Endodermal cell (in vitro differentiated cells): ENCODE results near the gene TULP4. TPM values are rescaled to one million over a fixed set of nuclear protein-coding genes. Genes with fewer than 3 reads are reported as not detected.

ENCODE experiments used
- DNase-seq: peaks from one replicate; pipeline ENCODE4 v3.0.0-alpha.2; 2017
- H3K27ac ChIP-seq: 2 replicates; pipeline ENCODE4 v1.5.1; 2013; ENCODE audit warnings: mild to moderate bottlenecking, low read depth, low read length, moderate library complexity
- H3K27me3 ChIP-seq: 2 replicates; pipeline ENCODE4 v1.6.1; 2013; ENCODE audit warnings: mild to moderate bottlenecking, low read length, moderate library complexity; ENCODE audit not compliant: insufficient read depth, control insufficient read depth, poor library complexity, severe bottlenecking
- H3K36me3 ChIP-seq: 2 replicates; pipeline ENCODE4 v1.7.0; 2013; ENCODE audit warnings: mild to moderate bottlenecking, low read length, moderate library complexity; ENCODE audit not compliant: control insufficient read depth, insufficient read depth
- H3K4me1 ChIP-seq: one replicate; pipeline ENCODE4 v1.7.0; 2013; ENCODE audit warnings: low read length; ENCODE audit not compliant: control insufficient read depth, insufficient read depth
- H3K4me3 ChIP-seq: 2 replicates; pipeline ENCODE4 v1.5.1; 2013; ENCODE audit warnings: mild to moderate bottlenecking, low read length, moderate library complexity
- H3K9ac ChIP-seq: 2 replicates; pipeline ENCODE4 v1.6.1; 2013; ENCODE audit warnings: mild to moderate bottlenecking, low read length, moderate library complexity; ENCODE audit not compliant: poor library complexity, severe bottlenecking; ENCODE audit errors: extremely low read depth
- H3K9me3 ChIP-seq: 2 replicates; pipeline ENCODE4 v1.6.1; 2013; ENCODE audit warnings: mild to moderate bottlenecking, low read length, moderate library complexity; ENCODE audit not compliant: control insufficient read depth
- H3K27ac Mint-ChIP-seq: 2 replicates; pipeline ENCODE4 v1.8.0; 2020; ENCODE audit warnings: mixed read lengths
- H3K27me3 Mint-ChIP-seq: 2 replicates; pipeline ENCODE4 v1.8.0; 2021; ENCODE audit warnings: mild to moderate bottlenecking, mixed read lengths; ENCODE audit not compliant: insufficient read depth
- H3K36me3 Mint-ChIP-seq: 2 replicates; pipeline ENCODE4 v1.8.0; 2020; ENCODE audit warnings: low read depth, mixed read lengths
- H3K4me1 Mint-ChIP-seq: 2 replicates; pipeline ENCODE4 v1.8.0; 2020; ENCODE audit warnings: mixed read lengths
- H3K4me3 Mint-ChIP-seq: 2 replicates; pipeline ENCODE4 v1.8.0; 2020; ENCODE audit warnings: mild to moderate bottlenecking, moderate library complexity, mixed read lengths
- H3K9me3 Mint-ChIP-seq: 2 replicates; pipeline ENCODE4 v1.8.0; 2020; ENCODE audit warnings: mild to moderate bottlenecking, mixed read lengths
- CTCF ChIP-seq: fragments of 200-600 bp; sonication (generic); conservative IDR thresholded peaks from 2 replicates; pipeline ENCODE4 v1.5.0; 2021; ENCODE audit warnings: antibody characterized with exemption, mild to moderate bottlenecking
- WGBS, 2 experiments: methylation state at CpG; one replicate each; pipeline versions ENCODE4 v1.1.5 to v1.1.7; 2013; ENCODE audit warnings: missing lambda C conversion rate in 2 of 2, mixed read lengths in 1 of 2; ENCODE audit not compliant: insufficient coverage in 1 of 2, insufficient read length in 1 of 2; 5-methylcytosine and 5-hydroxymethylcytosine counted together
- total RNA-seq, 2 donors: library from RNA; stranded (reverse); fragmentation: NEBNext Ultra II Directional in 1 of 2; extraction: Animal tissue kit (Norgen Biotek cat#: 25700) in 1 of 2; gene quantifications; 2 replicates in 1 of 2; 3 replicates in 1 of 2; pipeline ENCODE4 v1.2.1, GENCODE V29; 2021

TULP4 gene
- total RNA-seq, 2 donors from 2014 or later = 102 to 103 TPM

DNA sequence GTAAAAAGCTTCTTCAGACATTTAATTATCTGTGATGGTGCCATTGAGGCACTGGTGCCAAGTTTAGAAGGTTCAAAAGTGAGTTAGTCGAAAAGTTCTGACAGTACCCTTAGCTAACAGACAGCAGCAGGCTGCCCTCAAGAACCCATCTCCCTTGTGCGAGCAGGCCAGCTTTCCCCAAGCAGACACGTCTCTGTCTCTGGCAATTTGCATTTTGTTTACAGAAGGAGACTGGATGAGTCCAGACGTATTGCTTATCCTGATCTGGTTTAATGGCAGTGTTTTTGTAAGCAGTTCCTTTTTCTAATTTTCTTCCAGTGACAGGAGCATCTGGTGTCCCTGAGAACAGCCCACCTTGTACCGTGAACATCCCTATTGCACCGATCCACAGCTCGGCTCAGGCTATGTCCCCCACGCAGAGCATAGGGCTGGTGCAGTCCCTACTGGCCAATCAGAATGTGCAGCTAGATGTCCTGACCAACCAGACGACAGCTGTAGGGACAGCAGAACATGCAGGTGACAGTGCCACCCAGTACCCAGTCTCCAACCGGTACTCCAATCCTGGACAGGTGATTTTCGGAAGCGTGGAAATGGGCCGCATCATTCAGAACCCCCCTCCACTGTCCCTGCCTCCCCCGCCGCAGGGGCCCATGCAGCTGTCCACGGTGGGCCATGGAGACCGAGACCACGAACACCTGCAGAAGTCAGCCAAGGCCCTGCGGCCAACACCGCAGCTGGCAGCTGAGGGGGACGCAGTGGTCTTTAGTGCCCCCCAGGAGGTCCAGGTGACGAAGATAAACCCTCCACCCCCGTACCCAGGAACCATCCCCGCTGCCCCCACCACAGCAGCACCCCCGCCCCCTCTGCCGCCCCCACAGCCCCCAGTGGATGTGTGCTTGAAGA is 189.3 kb downstream of the TULP4 start:
- peak; percentile 23 for DNase-seq
- H3K27me3 ChIP-seq = no peaks in the 10 kb centered on the region
- 93 to 95% methylated on average over 10 to 24 of the region's 26 CpGs for WGBS, 2 experiments
- H3K4me1 ChIP-seq = no peaks in the 10 kb centered on the region
- Mint-ChIP-seq H3K4me1 (peaks cover 4% of the 10 kb centered on the region), H3K4me3 (no peak overlapping the region), H3K9me3 (no peaks in the 10 kb centered on the region), H3K36me3 (peaks cover 61% of the 10 kb centered on the region), H3K27ac (no peak overlapping the region), H3K27me3 (no peaks in the 10 kb centered on the region)
- TF ChIP-seq CTCF = no peak
- H3K9me3 ChIP-seq = no peaks in the 10 kb centered on the region
- H3K9ac ChIP-seq = no peak overlapping the region
- H3K36me3 ChIP-seq = peaks cover 50% of the 10 kb centered on the region
- H3K27ac ChIP-seq = no peak overlapping the region
- no peak overlapping the region for H3K4me3 ChIP-seq

GRCh38 chr6:158502263-158502950 is 190.1 kb downstream of the TULP4 start:
- Histone ChIP-seq H3K27me3 (no peaks in the 10 kb centered on the region), H3K4me3 (no peak overlapping the region), H3K36me3 (peaks cover 52% of the 10 kb centered on the region), H3K27ac (no peak overlapping the region), H3K9ac (no peak overlapping the region), H3K9me3 (no peaks in the 10 kb centered on the region), H3K4me1 (no peaks in the 10 kb centered on the region)
- Mint-ChIP-seq H3K4me1 (peaks cover 4% of the 10 kb centered on the region), H3K27ac (no peak overlapping the region), H3K4me3 (no peak overlapping the region), H3K27me3 (no peaks in the 10 kb centered on the region), H3K36me3 (peaks cover 66% of the 10 kb centered on the region), H3K9me3 (no peaks in the 10 kb centered on the region)
- TF ChIP-seq CTCF = no peak
- 96 to 98% methylated on average over 28 to 42 of the region's 43 CpGs for whole genome bisulfite sequencing, 2 experiments
- DNase-seq = peak; percentile 41

GRCh38 chr6:158503222-158503621 is 191.0 kb downstream of the TULP4 start:
- Histone ChIP-seq H3K36me3 (peaks cover 52% of the 10 kb centered on the region), H3K9ac (no peak overlapping the region), H3K4me1 (no peaks in the 10 kb centered on the region), H3K4me3 (no peak overlapping the region), H3K27me3 (no peaks in the 10 kb centered on the region), H3K27ac (no peak overlapping the region), H3K9me3 (no peaks in the 10 kb centered on the region)
- H3K4me1 Mint-ChIP-seq = peaks cover 4% of the 10 kb centered on the region
- 92 to 100% methylated on average over 3 to 7 of the region's 7 CpGs for WGBS, 2 experiments
- no peaks in the 10 kb centered on the region for H3K9me3 Mint-ChIP-seq
- no peak overlapping the region for H3K4me3 Mint-ChIP-seq
- DNase-seq = peak; percentile 35
- no peaks in the 10 kb centered on the region for H3K27me3 Mint-ChIP-seq
- peaks cover 73% of the 10 kb centered on the region for H3K36me3 Mint-ChIP-seq
- H3K27ac Mint-ChIP-seq = no peak overlapping the region
- no peak for TF ChIP-seq CTCF
